Articular chondrocyte of knee joint (primary cell): Measurements from ENCODE around the gene YBX2. TPM values are rescaled to one million over a fixed set of nuclear protein-coding genes. Genes with fewer than 3 reads are reported as not detected.

Experiments used
- total RNA-seq: library from RNA; depleted of rRNA; stranded (reverse); fragments of >200 nt; gene quantifications from 2 replicates; pipeline ENCODE4 v1.2.3, GENCODE V29; 2012

YBX2 gene
- total RNA-seq, result 0.13 TPM in 1 of 2 replicates, not detected in the other

GRCh38 chr17:7294614-7295153 is at the start of gene YBX2:
TSS of gene YBX2 (minus strand) at chr17:7294639. CDS start at chr17:7294500, 139 bp downstream.

GRCh38 chr17:7336240-7337175 is 42.1 kb upstream of the YBX2 start, which contains the start of gene ACAP1:
TSS of gene ACAP1 (plus strand) at chr17:7336529. CDS start at chr17:7336735, 206 bp downstream.

GRCh38 chr17:7328840-7329373 is 34.5 kb upstream of the YBX2 start, which contains the start of gene NEURL4:
TSS of gene NEURL4 (minus strand) at chr17:7329335. CDS start at chr17:7329312, 23 bp downstream.

GRCh38 chr17:7314719-7315569 is 20.5 kb upstream of the YBX2 start, which contains the start of gene GPS2:
TSS of gene GPS2 (minus strand) at chr17:7315360. CDS start at chr17:7315052, 308 bp downstream.

GRCh38 chr17:7306911-7307685 is 12.7 kb upstream of the YBX2 start, which contains the start of gene EIF5A:
TSS of gene EIF5A (plus strand) at chr17:7307628. CDS start at chr17:7309636, 2,008 bp downstream.

GRCh38 chr17:7281074-7281952 is 13.1 kb downstream of the YBX2 start, which contains the start of gene SLC2A4:
TSS of gene SLC2A4 (plus strand) at chr17:7281718. CDS start at chr17:7281935, 217 bp downstream.

GRCh38 chr17:7262192-7262934 is 32.1 kb downstream of the YBX2 start, which contains the start of gene CLDN7:
TSS of gene CLDN7 (minus strand) at chr17:7262478. CDS start at chr17:7262043, 435 bp downstream.

GRCh38 chr17:7252176-7253043 is 42.0 kb downstream of the YBX2 start, which contains the start of gene ELP5:
TSS of gene ELP5 (plus strand) at chr17:7252215. CDS start at chr17:7252551, 336 bp downstream.

GRCh38 chr17:7251661-7252175 is 42.7 kb downstream of the YBX2 start, which contains the start of gene CTDNEP1:
TSS of gene CTDNEP1 (minus strand) at chr17:7251734. CDS start at chr17:7251296, 438 bp downstream.

GRCh38 chr17:7241783-7242716 is 52.4 kb downstream of the YBX2 start, which contains the start of gene GABARAP:
TSS of gene GABARAP (minus strand) at chr17:7242449. CDS start at chr17:7242330, 119 bp downstream.

GRCh38 chr17:7239091-7240027 is 55.1 kb downstream of the YBX2 start, which contains the start of gene PHF23:
TSS of gene PHF23 (minus strand) at chr17:7239457. CDS start at chr17:7239279, 178 bp downstream.

